Endothelial cell of umbilical vein (primary cell): ENCODE results near the gene MTRR.

Experiments
- CTCF ChIP-seq, 2 donors: IDR thresholded peaks; 1 replicate in 1 of 2; 2 replicates in 1 of 2; pipeline ENCODE4 v1.5.1; 2011; ENCODE audit warnings: low read length in 2 of 2, mild to moderate bottlenecking in 2 of 2, moderate library complexity in 2 of 2, control low read depth in 1 of 2, inconsistent platforms in 1 of 2, low read depth in 1 of 2; ENCODE audit not compliant: insufficient read depth in 1 of 2; ENCODE audit errors: extremely low read depth in 1 of 2
- FOS ChIP-seq: IDR thresholded peaks from 2 replicates; pipeline ENCODE4 v1.6.1; 2011; ENCODE audit warnings: mild to moderate bottlenecking, low read length, moderate library complexity, borderline replicate concordance; ENCODE audit not compliant: insufficient read depth
- JUN ChIP-seq: IDR thresholded peaks from 2 replicates; pipeline ENCODE4 v1.6.1; 2011; ENCODE audit warnings: borderline replicate concordance, low read depth; ENCODE audit not compliant: insufficient read length, insufficient read depth
- POLR2A ChIP-seq: IDR thresholded peaks from 2 replicates; pipeline ENCODE4 v1.6.1; 2012; ENCODE audit warnings: low read depth, mild to moderate bottlenecking, control low read depth, low read length

GRCh38 chr5:7824995-7825394 lies 44.0 kb upstream of the MTRR start:
- TF ChIP-seq CTCF (IDR thresholded peaks at IDR 0.05; ENCODE audit: extremely low read depth in 1 of 2, insufficient read depth in 1 of 2, low read depth in 1 of 2, low read length in 2 of 2) (no peak), POLR2A (no peak), FOS (no peak), JUN (no peak)
